Superior temporal gyrus (tissue), 1 donor: ENCODE results near the gene SSH2.
A peak's percentile ranks its signal among the peaks of the same experiment; 100 is the strongest.
"Not testable (repeated sequence)": the region's sequence is repeated elsewhere in the genome, so short reads cannot be mapped to it uniquely, and the experiment has no call there.

Experiments
- DNase-seq: peaks from one replicate; pipeline ENCODE4 v3.0.0-alpha.2; 2016; ENCODE audit errors: extremely low spot score

The SSH2 gene

GRCh38 chr17:29709866-29710519 is 220.0 kb downstream of the SSH2 start:
- no peak for DNase-seq

- no peak for DNase-seq
Measured at GRCh38 chr17:29707212-29707571, 222.8 kb downstream of the SSH2 start.

- no peak for DNase-seq
Measured at GRCh38 chr17:29706045-29706431, 224.0 kb downstream of the SSH2 start.

GRCh38 chr17:29705386-29705785 is 224.6 kb downstream of the SSH2 start:
- DNase-seq = no peak

- DNase-seq = no peak
Measured at GRCh38 chr17:29699283-29699682, 230.7 kb downstream of the SSH2 start.

- DNase-seq = no peak
Measured at GRCh38 chr17:29698837-29699236, 231.2 kb downstream of the SSH2 start.

GRCh38 chr17:29698019-29698777 is 231.8 kb downstream of the SSH2 start:
- no peak for DNase-seq

- DNase-seq = no peak
Measured at GRCh38 chr17:29697371-29697770, 232.7 kb downstream of the SSH2 start.

GRCh38 chr17:29694918-29695563 is 235.0 kb downstream of the SSH2 start:
- no peak for DNase-seq

- peak; percentile 12 for DNase-seq
Measured at GRCh38 chr17:29693751-29694150, 236.3 kb downstream of the SSH2 start.

GRCh38 chr17:29687596-29687995 is 242.4 kb downstream of the SSH2 start:
- DNase-seq = peak; percentile 94

- peak; percentile 34 for DNase-seq
Measured at GRCh38 chr17:29686993-29687590, 242.9 kb downstream of the SSH2 start.

GRCh38 chr17:29683481-29683880 is 246.5 kb downstream of the SSH2 start:
- DNase-seq = no peak

GRCh38 chr17:29682987-29683386 is 247.0 kb downstream of the SSH2 start:
- peak; percentile 9 for DNase-seq

- DNase-seq = no peak
Measured at GRCh38 chr17:29682054-29682453, 248.0 kb downstream of the SSH2 start.

- no peak for DNase-seq
Measured at GRCh38 chr17:29677824-29678223, 252.2 kb downstream of the SSH2 start.

GRCh38 chr17:29677221-29677791 is 252.7 kb downstream of the SSH2 start:
- DNase-seq = no peak

GRCh38 chr17:29675961-29676360 is 254.1 kb downstream of the SSH2 start:
- not testable (repeated sequence) for DNase-seq

- DNase-seq = no peak
Measured at GRCh38 chr17:29674281-29674680, 255.7 kb downstream of the SSH2 start.

GRCh38 chr17:29671661-29672060 is 258.4 kb downstream of the SSH2 start:
- no peak for DNase-seq

GRCh38 chr17:29669266-29669665 is 260.8 kb downstream of the SSH2 start:
- no peak for DNase-seq

GRCh38 chr17:29667969-29668368 is 262.1 kb downstream of the SSH2 start:
- no peak for DNase-seq
